PFSK-1 (cell line): ENCODE data around the gene ALS2CL.

ENCODE experiments used
- POLR2AphosphoS5 ChIP-seq: IDR thresholded peaks from 2 replicates; pipeline ENCODE4 v1.6.1; 2012; ENCODE audit warnings: low read depth, mild to moderate bottlenecking, control low read depth, low read length, moderate library complexity
- REST ChIP-seq, 2 experiments: IDR thresholded peaks; 2 replicates each; pipeline versions ENCODE4 v1.6.1 to v1.8.0; 2011 to 2012; ENCODE audit warnings: low read depth in 2 of 2, low read length in 2 of 2, control low read depth in 1 of 2, inconsistent platforms in 1 of 2, mild to moderate bottlenecking in 1 of 2, moderate library complexity in 1 of 2; ENCODE audit not compliant: insufficient read depth in 1 of 2

The ALS2CL gene

GRCh38 chr3:46619845-46620778, 73.4 kb downstream of the ALS2CL start:
- no peak for TF ChIP-seq POLR2AphosphoS5
- no peak for TF ChIP-seq REST (IDR thresholded peaks at IDR 0.05; ENCODE audit: insufficient read depth in 1 of 2, low read depth in 2 of 2, low read length in 2 of 2)
